ENCODE results near the gene TRIM13.
"Not testable (repeated sequence)": the region's sequence is repeated elsewhere in the genome, so short reads cannot be mapped to it uniquely, and the experiment has no call there.

Gene TRIM13

DNA sequence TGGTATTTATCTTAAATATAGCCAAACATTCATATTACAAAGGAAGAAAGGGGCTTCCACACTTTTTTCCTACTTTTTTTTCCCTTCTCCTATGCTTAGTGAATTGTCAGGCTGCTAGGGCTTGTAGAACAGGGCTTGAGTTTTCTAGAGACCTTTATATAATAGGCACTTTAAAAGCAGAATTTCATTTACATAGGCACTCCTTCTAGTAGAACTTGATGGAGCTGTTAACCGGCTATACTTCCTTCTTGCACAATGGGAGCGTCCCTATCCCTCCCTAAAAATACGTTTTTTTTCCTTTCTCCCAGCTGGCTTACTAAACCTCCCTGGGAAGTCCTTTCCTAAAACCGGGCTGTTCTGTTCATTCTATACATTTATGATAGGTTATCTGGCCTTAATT, 1.1 kb downstream of the TRIM13 start:
- DNase-seq (ENCODE audit: low spot score), result no peak

DNA sequence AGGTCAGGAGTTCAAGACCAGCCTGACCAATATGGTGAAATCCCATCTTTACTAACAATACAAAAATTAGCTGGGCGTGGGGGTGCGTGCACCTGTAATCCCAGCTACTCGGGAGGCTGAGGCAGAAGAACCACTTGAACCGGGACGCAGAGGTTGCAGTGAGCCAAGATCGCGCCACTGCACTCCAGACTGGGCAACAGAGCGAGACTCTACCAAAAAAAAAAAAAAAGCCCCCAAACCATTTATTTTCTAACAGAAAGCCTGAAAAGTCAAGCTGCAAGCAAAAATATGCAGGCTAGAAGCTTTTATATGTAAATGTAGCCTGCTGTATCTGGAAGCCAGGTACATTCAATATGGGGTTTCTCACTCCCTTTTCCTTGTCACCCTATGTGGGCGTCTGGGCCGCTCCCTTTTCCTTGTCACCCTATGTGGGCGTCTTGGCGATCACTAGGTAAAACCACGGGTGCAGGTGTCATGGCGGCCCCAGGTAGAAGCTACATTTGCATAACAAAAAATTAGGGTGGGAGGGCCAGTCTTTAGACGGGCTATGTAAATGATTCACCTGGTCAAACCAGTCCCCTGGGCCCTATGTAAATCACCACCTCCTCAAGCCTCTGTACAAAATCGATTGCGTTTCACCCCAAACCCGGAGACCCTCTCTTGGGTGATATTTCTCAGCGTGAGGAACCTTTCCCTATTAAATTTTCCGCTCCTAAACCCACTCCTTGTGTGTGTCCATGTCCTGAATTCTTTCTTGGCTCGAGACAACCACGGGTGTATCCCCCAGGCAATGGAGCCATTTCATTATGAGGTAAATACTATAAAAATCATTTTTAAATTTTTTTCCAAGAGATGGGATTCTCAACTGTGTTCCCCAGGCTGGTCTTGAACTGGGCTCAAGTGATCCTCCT, 2.1 kb downstream of the TRIM13 start:
- DNase-seq (ENCODE audit: low spot score), result no peak

DNA sequence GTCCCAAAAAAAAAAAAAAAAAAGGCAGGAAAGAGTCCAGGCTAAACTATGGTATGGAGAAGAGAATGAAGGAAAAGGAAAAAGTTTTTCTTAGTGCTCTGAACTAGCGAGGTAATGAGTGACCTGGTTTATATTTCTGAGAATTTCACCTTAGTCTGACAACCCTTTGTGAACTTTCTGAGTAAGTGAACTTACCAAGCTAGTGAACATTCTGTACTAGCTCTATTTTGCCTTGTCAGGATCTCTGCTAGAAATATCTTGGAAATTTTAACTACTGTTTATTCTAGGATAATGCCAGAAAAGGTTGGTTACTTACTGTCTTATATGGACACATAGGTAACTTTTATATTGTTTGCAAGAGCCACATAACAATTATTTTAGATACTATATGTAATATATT, 4.4 kb downstream of the TRIM13 start:
- DNase-seq (ENCODE audit: low spot score), result no peak

- no peak for DNase-seq (ENCODE audit: low spot score)
Observed at GRCh38 chr13:50006426-50007135, 9.7 kb downstream of the TRIM13 start.

DNA sequence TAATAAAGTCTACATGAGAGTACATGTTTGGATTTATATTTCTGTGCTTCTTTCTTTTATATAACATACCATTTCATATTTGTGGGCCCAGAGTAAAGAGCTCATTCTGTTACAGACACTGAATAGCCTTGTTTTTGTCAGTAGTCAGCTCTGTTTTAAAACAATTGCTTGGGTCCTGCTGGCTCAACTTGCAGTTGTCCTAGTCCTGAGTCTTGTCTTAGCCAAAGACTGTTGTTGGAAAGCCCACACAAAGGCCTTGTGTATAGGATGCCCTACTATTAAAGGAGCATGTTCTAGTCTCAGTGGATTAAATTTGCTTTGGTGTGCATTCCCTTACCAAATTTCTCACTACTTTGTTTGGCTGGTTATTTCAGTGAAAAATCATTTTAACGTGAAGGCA, 14.6 kb downstream of the TRIM13 start:
- DNase-seq (ENCODE audit: low spot score), result no peak

- DNase-seq (ENCODE audit: low spot score), result no peak
Observed at GRCh38 chr13:50012396-50013169, 15.7 kb downstream of the TRIM13 start.

DNA sequence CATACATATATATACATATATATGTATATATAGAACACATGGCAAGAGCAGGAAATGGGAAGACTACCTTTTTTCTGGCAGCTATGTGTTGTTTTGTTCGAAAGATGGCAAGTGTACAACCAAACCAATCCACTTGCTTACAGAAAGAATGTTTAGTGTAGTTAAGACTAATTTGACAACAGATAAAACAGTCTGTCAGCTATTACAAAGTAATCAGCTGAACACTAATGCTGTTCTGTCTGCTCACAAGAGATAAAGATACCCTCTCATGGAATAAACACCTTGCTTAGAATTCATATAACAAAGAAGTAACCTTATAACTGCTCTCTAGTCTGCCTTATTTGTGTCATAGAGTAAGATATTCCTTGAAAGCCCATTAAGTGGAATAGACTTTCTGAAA, 17.5 kb downstream of the TRIM13 start:
- DNase-seq (ENCODE audit: low spot score), result no peak

GRCh38 chr13:50015258-50015657, 18.4 kb downstream of the TRIM13 start, which contains the start of gene KCNRG:
Gene KCNRG, plus strand, starts transcription at chr13:50015444. Its CDS starts 50 bp downstream, at chr13:50015494.
- DNase-seq (ENCODE audit: low spot score), result no peak

DNA sequence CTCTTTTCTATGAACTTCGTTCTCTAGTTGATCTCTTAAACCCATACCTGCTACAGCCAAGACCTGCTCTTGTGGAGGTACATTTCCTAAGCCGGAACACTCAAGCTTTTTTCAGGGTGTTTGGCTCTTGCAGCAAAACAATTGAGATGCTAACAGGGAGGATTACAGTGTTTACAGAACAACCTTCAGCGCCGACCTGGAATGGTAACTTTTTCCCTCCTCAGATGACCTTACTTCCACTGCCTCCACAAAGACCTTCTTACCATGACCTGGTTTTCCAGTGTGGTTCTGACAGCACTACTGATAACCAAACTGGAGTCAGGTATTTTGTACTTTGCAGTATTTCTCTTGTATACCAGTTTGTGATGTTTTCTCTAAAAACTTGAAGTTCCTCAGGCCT, 18.9 kb downstream of the TRIM13 start:
- no peak for DNase-seq (ENCODE audit: low spot score)

DNA sequence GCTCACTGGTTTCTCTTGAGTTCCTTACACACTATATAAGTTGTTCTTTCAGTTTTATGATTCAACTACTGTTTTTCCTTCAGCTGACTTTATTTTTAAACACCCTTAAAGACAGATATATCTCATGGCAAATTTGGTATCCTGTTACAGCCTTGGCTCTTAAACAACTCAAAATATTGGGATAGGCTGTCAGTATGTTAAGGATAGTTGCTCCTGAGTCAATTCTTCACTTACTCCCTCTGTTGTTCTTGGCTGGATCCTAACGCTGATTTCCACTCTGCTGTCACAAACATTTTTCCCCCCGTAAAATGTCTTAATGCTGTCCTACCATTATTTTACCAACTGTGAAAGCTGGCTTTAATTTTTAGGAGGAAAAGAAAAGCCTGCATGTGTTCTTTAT, 19.6 kb downstream of the TRIM13 start:
- no peak for DNase-seq (ENCODE audit: low spot score)

- DNase-seq (ENCODE audit: low spot score), result no peak
Observed at GRCh38 chr13:50017819-50018218, 21.0 kb downstream of the TRIM13 start.

DNA sequence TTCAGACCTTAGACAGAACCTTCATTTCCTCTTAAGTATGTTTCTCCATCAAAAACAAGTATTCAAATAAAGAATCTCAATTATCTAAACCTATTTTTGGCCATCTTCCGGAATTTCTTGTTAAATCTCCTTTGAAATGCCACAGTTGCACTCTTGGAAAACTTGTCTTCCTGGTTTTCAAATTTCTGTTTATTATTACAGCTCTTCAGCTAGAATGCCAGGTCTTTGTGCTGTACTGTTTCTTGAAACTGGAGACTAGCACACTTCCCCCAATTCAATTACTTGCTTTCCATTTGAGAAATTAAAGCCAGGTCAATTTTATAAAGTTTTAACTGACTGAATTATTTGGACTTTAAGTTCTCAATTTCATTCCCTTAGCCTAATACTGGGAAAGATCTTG, 28.6 kb downstream of the TRIM13 start:
- no peak for DNase-seq (ENCODE audit: low spot score)

- DNase-seq (ENCODE audit: low spot score), result no peak
Observed at GRCh38 chr13:50026788-50027473, 30.1 kb downstream of the TRIM13 start.

GRCh38 chr13:50030315-50030714, 33.5 kb downstream of the TRIM13 start:
- DNase-seq (ENCODE audit: low spot score), result no peak

DNA sequence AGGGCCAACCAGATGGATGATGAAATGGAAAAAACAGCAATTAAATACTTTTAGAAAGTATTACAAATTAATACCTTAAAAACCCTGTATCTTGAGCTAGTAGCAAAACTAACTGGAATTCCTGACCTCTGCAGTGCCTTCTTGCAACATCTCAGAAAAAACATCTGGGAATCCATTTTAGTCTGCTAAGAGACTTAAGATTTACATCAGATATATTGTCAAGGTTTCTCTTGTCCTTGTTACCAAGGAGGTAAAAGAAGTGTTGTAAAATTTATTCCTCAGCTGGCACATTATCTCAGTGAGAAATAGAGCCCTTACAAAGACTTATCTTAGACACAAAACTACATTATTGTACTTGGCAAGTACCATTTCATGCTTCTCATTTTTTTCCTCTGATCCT, 36.9 kb downstream of the TRIM13 start:
- no peak for DNase-seq (ENCODE audit: low spot score)

GRCh38 chr13:50037788-50038187, 40.9 kb downstream of the TRIM13 start:
- no peak for DNase-seq (ENCODE audit: low spot score)

DNA sequence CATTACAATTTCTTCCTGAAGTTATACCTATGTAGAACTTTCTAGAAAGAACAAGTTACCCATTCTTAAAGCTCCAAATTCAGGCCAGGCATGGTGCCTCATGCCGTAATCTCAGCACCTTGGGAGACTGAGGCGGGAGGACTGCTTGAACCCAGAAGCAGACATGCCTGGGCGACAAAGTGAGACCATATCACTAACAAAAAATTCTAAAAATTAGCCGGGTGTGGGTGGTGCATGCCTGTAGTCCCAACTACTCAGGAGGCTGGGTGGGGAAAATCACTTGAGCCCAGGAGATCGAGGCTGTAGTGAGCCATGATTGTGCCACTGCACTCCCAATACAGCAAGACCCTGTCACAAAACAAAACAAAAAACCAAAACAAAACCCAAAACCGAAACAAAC, 41.4 kb downstream of the TRIM13 start:
- DNase-seq (ENCODE audit: low spot score), result no peak

DNA sequence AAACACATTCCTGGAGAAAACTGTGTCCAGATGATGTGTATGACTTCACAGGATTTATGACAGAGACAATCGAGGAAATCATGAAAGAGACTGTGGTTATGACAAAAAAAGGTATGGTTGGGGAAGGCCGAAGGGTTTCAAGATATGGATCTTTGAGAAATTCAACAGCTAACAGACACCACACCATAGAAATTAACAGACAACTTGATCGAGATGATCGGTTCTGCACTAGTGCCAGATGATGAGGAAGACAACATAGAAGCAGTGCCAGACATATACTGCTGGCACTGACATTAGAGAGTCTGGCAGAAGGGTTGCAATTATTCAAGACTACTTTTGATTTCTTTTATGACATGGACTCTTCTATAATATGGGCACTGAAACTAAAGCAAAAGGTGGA, 55.6 kb downstream of the TRIM13 start:
- no peak for DNase-seq (ENCODE audit: low spot score)

GRCh38 chr13:50053844-50054243, 57.0 kb downstream of the TRIM13 start:
- no peak for DNase-seq (ENCODE audit: low spot score)

DNA sequence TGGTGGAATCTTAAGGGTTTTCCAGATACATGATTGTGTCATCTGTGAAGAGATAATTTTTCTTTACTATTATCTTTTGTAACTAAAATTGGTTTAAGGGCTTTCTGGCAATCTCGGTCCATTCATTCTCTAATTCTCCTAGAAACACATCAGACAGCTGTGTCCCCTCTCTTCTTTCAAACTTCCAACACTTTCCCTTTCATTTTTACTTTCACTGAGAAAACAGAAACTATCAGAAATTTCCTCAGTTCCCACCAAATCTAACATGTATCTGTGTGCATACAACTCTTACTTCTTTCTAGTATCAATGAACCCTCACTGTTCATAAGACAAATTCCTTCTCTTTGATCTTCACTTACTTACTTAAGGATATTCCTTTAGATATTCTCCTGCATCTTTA, 58.6 kb downstream of the TRIM13 start:
- DNase-seq (ENCODE audit: low spot score), result no peak

GRCh38 chr13:50060718-50061117, 63.9 kb downstream of the TRIM13 start:
- no peak for DNase-seq (ENCODE audit: low spot score)

DNA sequence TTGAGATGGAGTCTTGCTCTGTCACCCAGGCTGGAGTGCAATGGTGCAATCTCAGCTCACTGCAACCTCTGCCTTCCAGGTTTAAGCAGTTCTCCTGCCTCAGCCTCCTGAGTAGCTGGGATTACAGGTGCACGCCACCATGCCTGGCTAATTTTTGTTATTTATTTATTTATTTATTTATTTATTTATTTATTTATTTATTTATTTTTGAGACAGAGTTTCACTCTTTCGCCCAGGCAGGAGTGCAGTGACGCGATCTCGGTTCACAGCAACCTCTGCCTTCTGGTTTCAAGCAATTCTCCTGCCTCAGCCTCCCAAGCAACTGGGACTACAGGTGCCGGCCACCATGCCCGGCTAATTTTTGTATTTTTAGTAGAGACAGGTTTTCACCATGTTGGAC, 65.5 kb downstream of the TRIM13 start:
- not testable (repeated sequence) for DNase-seq (ENCODE audit: low spot score)

Measured in kidney capillary endothelial cell (primary cell).